Measurements from ENCODE around the gene ACTN4. TPM values are rescaled to one million over a fixed set of nuclear protein-coding genes. Genes with fewer than 3 reads are reported as not detected.

The ACTN4 gene
- total RNA-seq, 1 experiment from 2014 or later: 1,233 TPM

- POLR2A ChIA-PET (ENCODE audit: unreplicated experiment): interaction anchor here (0.5 to 1.4 kb wide), 8 partner anchors 13 to 206 kb away, joined by 3 to 8 read pairs (median 4); no protein-coding TSS in a partner anchor
- Histone ChIP-seq H2AFZ (no peak overlapping the region), H3K27ac (peak overlapping the region; percentile 80), H3K9me2 (ENCODE audit: insufficient read depth) (no peaks in the 10 kb centered on the region), H3K4me1 (replicated peaks; ENCODE audit: insufficient read depth) (peaks cover 11% of the 10 kb centered on the region), H3K4me2 (0 out of 2 replicates have a peak overlapping the region, but pooled peaks have one; percentile 7), H3K9me3 (ENCODE audit: insufficient read depth, low read depth) (no peaks in the 10 kb centered on the region), H3K36me3 (ENCODE audit: low read depth) (peaks cover 63% of the 10 kb centered on the region), H3K79me2 (ENCODE audit: low read depth) (peaks cover 33% of the 10 kb centered on the region; the same call in 1 of the 2 replicates), H3K27me3 (ENCODE audit: insufficient read depth, low read depth) (no peaks in the 10 kb centered on the region), H3K4me3 (no peak overlapping the region), H3F3A (ENCODE audit: insufficient read depth, low read depth) (peaks cover 62% of the 10 kb centered on the region), H4K20me1 (ENCODE audit: insufficient read depth) (peaks cover 5% of the 10 kb centered on the region; the same call in 1 of the 2 replicates)
- TSS peak; percentile 9 for BruUV-seq (replicated peaks)
- intact Hi-C loops (cut with micrococcal nuclease; ENCODE audit: unreplicated experiment): loop anchor here (1.0 to 2.0 kb wide), 4 partner anchors 27 to 83 kb away; no protein-coding TSS in a partner anchor
- TF ChIP-seq EZH2 (IDR thresholded peaks at IDR 0.05; ENCODE audit: low read depth): no peak
- TF ChIP-seq CTCF (conservative IDR thresholded peaks at IDR 0.05): no peak
- CTCF ChIA-PET: interaction anchor here (0.6 to 1.1 kb wide), 4 partner anchors 14 to 211 kb away, joined by 3 to 6 read pairs (median 3); partner anchors contain the start of genes MRPS12 and SARS2
- peak; percentile 68 to 81 for DNase-seq
Observed at GRCh38 chr19:38719761-38720558, 72.5 kb downstream of the ACTN4 start.

- no peak for DNase-seq
- H3K4me3 ChIP-seq: no peak overlapping the region
- BruUV-seq (replicated peaks): no TSS peak
- peaks cover 5% of the 10 kb centered on the region; the same call in 1 of the 2 replicates for H4K20me1 ChIP-seq (ENCODE audit: insufficient read depth)
- H3K27ac ChIP-seq: peak overlapping the region; percentile 80
- H3F3A ChIP-seq (ENCODE audit: insufficient read depth, low read depth): peaks cover 62% of the 10 kb centered on the region
- peaks cover 11% of the 10 kb centered on the region for H3K4me1 ChIP-seq (replicated peaks; ENCODE audit: insufficient read depth)
- H3K9me3 ChIP-seq (ENCODE audit: insufficient read depth, low read depth): no peaks in the 10 kb centered on the region
- H3K9me2 ChIP-seq (ENCODE audit: insufficient read depth): no peaks in the 10 kb centered on the region
- CTCF ChIA-PET: no interaction called here
- peaks cover 30% of the 10 kb centered on the region; the same call in 1 of the 2 replicates for H3K79me2 ChIP-seq (ENCODE audit: low read depth)
- H3K4me2 ChIP-seq: no peak overlapping the region
- no peak for TF ChIP-seq CTCF (conservative IDR thresholded peaks at IDR 0.05)
- TF ChIP-seq EZH2 (IDR thresholded peaks at IDR 0.05; ENCODE audit: low read depth): no peak
- no peaks in the 10 kb centered on the region for H3K27me3 ChIP-seq (ENCODE audit: insufficient read depth, low read depth)
- H2AFZ ChIP-seq: no peak overlapping the region
- H3K36me3 ChIP-seq (ENCODE audit: low read depth): peaks cover 64% of the 10 kb centered on the region
- intact Hi-C loops (cut with micrococcal nuclease; ENCODE audit: unreplicated experiment): no loop called here
- POLR2A ChIA-PET (ENCODE audit: unreplicated experiment): interaction anchor here (0.5 to 1.4 kb wide), 2 partner anchors 32 to 74 kb away, joined by 3 to 6 read pairs; no protein-coding TSS in a partner anchor
Observed at GRCh38 chr19:38720559-38721236, 73.2 kb downstream of the ACTN4 start.

DNA sequence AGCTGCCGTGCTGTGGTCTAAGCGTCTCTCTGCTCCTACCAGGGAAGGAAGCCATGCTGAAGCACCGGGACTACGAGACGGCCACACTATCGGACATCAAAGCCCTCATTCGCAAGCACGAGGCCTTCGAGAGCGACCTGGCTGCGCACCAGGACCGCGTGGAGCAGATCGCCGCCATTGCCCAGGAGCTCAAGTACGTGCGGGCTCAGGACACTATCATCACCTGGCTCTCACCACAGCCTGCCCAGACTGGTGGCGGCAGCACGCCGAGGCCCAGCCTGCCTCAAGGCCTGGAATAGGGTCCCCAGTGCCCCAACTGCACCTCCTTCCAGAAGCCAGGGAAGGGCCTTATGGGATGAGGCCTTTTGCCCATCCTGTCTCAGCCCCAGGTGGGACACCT, 74.0 kb downstream of the ACTN4 start:
- Histone ChIP-seq H3K4me1 (replicated peaks; ENCODE audit: insufficient read depth) (peaks cover 11% of the 10 kb centered on the region), H2AFZ (no peak overlapping the region), H3K36me3 (ENCODE audit: low read depth) (peaks cover 60% of the 10 kb centered on the region), H3K4me2 (no peak overlapping the region), H4K20me1 (ENCODE audit: insufficient read depth) (peaks cover 5% of the 10 kb centered on the region; the same call in 1 of the 2 replicates), H3K4me3 (no peak overlapping the region), H3K79me2 (ENCODE audit: low read depth) (peaks cover 24% of the 10 kb centered on the region; the same call in 1 of the 2 replicates), H3K9me3 (ENCODE audit: insufficient read depth, low read depth) (no peaks in the 10 kb centered on the region), H3F3A (ENCODE audit: insufficient read depth, low read depth) (peaks cover 62% of the 10 kb centered on the region), H3K27ac (0 out of 2 replicates have a peak overlapping the region, but pooled peaks have one; percentile 80), H3K27me3 (ENCODE audit: insufficient read depth, low read depth) (no peaks in the 10 kb centered on the region), H3K9me2 (ENCODE audit: insufficient read depth) (no peaks in the 10 kb centered on the region)
- ChIA-PET CTCF (no interaction called here), POLR2A (ENCODE audit: unreplicated experiment) (no interaction called here)
- DNase-seq: no peak
- BruUV-seq (replicated peaks): no TSS peak
- TF ChIP-seq CTCF (conservative IDR thresholded peaks at IDR 0.05): no peak
- TF ChIP-seq EZH2 (IDR thresholded peaks at IDR 0.05; ENCODE audit: low read depth): no peak
- intact Hi-C loops (cut with micrococcal nuclease; ENCODE audit: unreplicated experiment): no loop called here

Measured in PC-9 (cell line).